GM18870 (cell line): ENCODE results near the gene FREY1.

Experiments used
- ATAC-seq: cut with Tn5 transposase; IDR thresholded peaks from one replicate; pipeline ENCODE4 v1.9.1; 2021; ENCODE audit warnings: moderate library complexity; ENCODE audit not compliant: unreplicated experiment

FREY1 gene

DNA sequence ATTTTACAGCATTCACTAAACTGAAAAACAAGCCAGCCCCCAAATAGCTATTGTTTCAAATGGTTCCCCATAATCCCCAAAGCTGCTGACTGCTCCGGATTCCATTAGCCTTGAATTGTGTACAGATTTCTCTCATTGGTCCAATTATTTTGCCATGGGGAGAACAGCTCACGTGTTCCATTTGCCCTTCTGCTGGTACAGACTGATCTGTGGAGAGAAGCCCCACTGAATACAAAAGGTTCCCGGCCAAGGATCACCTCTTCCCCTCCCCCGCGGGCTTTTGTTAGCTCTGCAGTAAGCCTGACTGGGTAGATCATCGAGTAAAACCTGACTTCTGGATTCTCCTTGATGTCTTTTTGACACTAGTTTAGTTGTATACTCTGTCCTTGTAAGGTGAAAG lies 30.7 kb downstream of the FREY1 start:
- ATAC-seq = no peak

DNA sequence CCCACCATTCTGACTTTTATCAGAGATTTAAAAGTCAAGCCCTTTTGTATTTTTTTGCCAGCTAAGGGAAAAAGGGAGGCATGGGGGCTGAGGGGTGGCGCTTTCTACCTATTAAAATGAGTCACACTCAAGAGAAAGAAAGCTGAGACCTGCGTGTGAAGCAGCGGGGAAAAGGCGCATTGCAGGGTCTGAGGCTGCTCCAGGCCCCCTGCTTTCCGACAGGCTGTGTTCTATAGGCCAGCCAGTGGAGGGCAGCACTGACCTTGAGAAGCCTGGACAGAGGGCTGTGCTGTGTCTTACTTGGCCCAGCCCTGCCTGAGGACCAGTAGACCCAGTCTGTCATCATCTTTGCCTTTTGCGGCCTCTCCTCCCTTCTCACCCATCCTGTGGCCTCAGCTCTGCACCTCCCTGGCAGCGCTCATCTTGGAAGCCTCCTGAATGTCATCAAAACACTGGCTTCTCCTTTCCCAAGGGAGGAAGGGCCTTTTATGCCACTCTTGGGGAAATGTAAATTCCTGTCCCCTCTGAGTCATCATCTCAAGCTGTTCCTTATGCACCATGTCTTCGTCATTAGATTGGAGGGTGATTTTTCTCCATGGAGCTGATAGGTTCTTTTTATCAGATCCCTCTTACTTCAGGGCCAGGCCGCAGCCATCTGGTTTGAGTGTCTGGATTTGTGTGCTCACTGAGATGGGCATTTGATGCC lies 34.3 kb downstream of the FREY1 start:
- no peak for ATAC-seq

DNA sequence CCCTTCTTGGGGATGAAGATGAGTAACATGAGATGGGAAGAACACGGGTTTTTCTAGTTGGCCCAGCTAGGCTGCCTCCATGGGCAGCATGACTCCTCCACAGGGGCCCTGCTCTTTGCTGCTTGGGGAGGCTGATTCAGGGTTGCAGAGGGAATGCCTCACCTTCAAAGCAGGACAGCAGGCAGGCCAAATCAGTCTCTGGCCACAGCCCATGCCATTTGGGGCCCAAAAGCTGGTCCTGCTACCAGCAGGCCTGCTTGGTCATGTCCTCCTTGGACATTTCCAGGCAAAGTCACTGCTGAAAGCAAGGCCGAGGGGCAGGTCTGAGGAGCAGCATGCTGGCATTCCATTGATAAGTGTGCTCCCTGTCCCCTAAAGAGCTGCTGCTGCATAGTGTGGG lies 35.4 kb downstream of the FREY1 start:
- no peak for ATAC-seq

- no peak for ATAC-seq
Observed at GRCh38 chr11:45870706-45871105, 36.4 kb downstream of the FREY1 start.

- no peak for ATAC-seq
Observed at GRCh38 chr11:45869551-45869950, 37.5 kb downstream of the FREY1 start.

- ATAC-seq = no peak
Observed at GRCh38 chr11:45864041-45864440, 43.0 kb downstream of the FREY1 start.

DNA sequence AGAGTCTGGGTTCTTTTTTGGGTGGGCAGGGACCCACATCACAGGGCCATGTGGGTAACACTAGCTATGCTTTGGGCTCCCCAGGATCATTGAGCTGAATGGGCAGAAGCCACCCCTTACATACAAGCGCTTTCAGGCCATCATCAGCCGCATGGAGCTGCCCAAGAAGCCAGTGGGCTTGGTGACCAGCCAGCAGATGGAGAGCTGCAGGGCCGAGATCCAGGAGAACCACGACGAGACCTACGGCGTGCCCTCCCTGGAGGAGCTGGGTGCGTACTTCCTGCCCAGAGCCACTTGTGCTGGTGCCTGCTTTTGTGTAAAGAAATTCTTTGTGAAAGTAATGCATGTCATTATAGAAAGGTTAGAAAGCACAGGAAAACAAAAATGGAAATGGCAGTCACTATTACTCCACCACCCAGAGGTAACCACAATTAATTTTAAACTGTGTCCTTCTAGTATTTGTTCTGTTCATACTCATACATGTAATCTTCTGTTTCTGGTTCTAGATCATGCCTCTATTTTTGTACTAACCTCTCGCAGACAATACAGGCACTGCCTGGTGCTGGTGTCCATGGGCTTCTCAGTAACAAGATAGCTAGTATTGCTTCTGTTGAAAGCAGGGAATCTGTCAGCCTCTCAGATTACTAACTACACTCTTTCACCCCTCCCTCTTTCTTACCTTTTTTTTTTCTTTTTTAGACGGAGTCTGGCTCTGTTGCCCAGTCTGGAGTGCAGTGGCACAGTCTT lies 46.1 kb downstream of the FREY1 start:
- no peak for ATAC-seq

DNA sequence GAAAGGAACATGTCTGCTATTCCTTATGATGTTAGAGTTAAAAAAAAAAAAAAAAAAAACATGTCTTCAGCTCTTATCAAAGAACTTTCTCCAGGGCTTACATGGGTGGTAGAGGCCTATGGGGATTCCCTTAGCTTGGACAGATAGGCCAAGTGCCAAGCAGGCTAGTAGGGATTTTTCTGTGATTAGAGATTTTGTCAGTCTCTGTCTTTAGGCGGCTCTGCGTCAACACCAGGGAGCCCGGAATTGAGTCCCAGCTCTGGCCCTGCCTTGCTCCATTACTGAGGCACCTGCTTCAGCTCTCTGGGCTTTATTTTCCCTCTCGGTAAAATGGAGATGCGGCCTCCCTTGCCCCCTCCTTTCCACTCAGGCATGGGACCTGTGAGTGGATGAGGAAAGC lies 46.7 kb downstream of the FREY1 start:
- ATAC-seq = no peak

GRCh38 chr11:45859661-45860140 lies 47.4 kb downstream of the FREY1 start:
- ATAC-seq = no peak

DNA sequence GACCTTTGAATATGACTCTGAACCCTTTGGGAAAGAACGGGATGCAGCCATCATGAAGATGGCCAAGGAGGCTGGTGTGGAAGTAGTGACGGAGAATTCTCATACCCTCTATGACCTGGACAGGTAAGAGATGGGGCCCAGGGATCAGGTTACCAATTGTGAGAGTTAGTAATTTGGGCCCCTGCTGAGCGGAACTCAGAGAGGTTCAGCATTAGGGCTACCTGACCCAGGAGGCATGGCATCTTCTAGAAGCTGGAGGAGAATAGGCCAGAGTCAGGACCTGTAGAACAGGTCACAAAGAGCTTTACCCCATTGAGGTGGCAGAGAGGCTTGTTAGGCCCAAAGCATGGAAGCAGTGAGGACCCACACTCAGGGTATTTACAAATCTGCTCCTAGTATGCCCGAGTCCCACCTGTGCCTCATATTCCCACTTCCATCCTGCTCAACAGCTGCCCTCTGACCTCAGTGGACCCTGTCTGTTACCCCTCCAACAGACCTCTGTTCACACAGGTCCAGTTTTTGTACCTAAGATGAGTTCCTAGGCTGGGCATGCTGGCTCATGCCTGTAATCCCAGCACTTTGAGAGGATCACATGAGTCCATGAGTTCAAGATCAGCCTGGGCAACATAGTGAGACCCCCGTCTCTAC lies 48.2 kb downstream of the FREY1 start:
- no peak for ATAC-seq

DNA sequence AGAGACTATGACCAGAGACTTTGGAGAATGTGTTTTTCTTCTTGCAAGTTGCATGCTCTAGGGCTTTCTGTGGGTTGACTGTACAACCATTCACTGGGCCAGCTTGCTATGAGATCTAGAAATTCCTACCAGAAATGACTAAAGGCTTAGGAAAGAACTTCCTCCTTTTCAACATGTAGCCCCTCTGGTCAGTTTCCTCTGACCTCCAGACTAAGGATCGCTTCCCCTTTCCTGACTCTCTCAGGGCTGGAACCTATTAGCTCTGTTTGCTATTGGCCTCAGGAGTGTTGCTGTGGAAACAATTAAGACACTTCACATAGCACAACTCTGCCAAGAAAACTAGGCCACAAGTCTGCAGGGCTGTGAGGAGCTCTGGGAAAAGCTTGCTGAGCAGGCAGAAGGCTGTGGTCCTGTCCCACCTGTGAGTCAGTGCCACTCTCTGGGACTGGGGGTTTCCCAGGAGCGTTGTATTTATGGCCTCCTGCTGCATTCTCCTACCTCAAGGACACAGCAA lies 49.1 kb downstream of the FREY1 start:
- ATAC-seq = no peak
